SK-N-SH (cell line): Measurements from ENCODE around the gene ZNF526.

Experiments used
- TCF12 ChIP-seq: IDR thresholded peaks from 2 replicates; pipeline ENCODE4 v1.4.0; 2012
- TF ChIP-seq, protein P1 (sequence below): IDR thresholded peaks from 2 replicates; pipeline ENCODE4 v1.6.1; 2012; ENCODE audit warnings: mild to moderate bottlenecking, low read depth, low read length, moderate library complexity
- TF ChIP-seq, protein P2 (sequence below): fragments of 200-600 bp; sonication (generic); IDR thresholded peaks from 2 replicates; pipeline ENCODE4 v1.6.1; 2017; ENCODE audit warnings: antibody characterized with exemption, mild to moderate bottlenecking, moderate library complexity

- TF ChIP-seq, protein P1, sequence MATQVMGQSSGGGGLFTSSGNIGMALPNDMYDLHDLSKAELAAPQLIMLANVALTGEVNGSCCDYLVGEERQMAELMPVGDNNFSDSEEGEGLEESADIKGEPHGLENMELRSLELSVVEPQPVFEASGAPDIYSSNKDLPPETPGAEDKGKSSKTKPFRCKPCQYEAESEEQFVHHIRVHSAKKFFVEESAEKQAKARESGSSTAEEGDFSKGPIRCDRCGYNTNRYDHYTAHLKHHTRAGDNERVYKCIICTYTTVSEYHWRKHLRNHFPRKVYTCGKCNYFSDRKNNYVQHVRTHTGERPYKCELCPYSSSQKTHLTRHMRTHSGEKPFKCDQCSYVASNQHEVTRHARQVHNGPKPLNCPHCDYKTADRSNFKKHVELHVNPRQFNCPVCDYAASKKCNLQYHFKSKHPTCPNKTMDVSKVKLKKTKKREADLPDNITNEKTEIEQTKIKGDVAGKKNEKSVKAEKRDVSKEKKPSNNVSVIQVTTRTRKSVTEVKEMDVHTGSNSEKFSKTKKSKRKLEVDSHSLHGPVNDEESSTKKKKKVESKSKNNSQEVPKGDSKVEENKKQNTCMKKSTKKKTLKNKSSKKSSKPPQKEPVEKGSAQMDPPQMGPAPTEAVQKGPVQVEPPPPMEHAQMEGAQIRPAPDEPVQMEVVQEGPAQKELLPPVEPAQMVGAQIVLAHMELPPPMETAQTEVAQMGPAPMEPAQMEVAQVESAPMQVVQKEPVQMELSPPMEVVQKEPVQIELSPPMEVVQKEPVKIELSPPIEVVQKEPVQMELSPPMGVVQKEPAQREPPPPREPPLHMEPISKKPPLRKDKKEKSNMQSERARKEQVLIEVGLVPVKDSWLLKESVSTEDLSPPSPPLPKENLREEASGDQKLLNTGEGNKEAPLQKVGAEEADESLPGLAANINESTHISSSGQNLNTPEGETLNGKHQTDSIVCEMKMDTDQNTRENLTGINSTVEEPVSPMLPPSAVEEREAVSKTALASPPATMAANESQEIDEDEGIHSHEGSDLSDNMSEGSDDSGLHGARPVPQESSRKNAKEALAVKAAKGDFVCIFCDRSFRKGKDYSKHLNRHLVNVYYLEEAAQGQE, result no peak
- TF ChIP-seq, protein P2, sequence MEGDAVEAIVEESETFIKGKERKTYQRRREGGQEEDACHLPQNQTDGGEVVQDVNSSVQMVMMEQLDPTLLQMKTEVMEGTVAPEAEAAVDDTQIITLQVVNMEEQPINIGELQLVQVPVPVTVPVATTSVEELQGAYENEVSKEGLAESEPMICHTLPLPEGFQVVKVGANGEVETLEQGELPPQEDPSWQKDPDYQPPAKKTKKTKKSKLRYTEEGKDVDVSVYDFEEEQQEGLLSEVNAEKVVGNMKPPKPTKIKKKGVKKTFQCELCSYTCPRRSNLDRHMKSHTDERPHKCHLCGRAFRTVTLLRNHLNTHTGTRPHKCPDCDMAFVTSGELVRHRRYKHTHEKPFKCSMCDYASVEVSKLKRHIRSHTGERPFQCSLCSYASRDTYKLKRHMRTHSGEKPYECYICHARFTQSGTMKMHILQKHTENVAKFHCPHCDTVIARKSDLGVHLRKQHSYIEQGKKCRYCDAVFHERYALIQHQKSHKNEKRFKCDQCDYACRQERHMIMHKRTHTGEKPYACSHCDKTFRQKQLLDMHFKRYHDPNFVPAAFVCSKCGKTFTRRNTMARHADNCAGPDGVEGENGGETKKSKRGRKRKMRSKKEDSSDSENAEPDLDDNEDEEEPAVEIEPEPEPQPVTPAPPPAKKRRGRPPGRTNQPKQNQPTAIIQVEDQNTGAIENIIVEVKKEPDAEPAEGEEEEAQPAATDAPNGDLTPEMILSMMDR, result no peak
- no peak for TF ChIP-seq TCF12
Observed at GRCh38 chr19:42189133-42189532, 31.0 kb upstream of the ZNF526 start.
